Stimulated activated CD4-positive, alpha-beta T cell treated with anti-CD3 and anti-CD28 coated beads, Interleukin-1b, Interleukin-23, amount 100 ng/mL, for 48 hours (primary cell): ENCODE results near the gene INHA.

Experiments used
- DNase-seq: peaks from one replicate; pipeline ENCODE4 v3.0.0-alpha.2; 2020

The INHA gene

DNA sequence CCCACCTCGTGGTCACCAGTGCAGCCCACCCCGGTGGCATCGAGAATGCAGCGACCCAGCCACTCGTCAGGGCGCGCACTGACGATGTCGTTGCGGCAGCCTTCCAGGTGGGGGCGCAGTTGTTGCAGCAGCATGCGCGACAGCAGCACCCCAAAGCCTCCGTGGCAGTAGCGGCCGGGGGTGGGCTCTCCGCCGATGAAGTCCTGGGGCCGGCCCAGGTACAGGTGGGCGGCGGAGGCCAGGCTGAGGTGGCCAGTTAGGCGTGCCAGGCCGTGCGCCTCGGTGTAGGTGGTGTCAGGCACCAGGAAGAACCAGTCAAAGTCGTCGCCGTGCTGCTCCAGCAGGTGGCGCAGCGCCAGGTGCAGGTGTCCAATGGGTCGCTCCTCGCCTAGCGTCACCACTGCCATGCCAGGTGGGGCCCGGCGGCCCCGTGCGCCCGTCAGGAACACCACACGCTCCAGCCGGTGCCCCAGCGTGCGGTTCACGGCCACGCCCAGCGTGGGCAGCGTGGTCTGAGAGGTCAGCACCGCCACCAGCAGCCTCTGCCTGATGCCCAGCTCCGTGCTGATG, 30.4 kb upstream of the INHA start:
- peak; percentile 86 for DNase-seq

DNA sequence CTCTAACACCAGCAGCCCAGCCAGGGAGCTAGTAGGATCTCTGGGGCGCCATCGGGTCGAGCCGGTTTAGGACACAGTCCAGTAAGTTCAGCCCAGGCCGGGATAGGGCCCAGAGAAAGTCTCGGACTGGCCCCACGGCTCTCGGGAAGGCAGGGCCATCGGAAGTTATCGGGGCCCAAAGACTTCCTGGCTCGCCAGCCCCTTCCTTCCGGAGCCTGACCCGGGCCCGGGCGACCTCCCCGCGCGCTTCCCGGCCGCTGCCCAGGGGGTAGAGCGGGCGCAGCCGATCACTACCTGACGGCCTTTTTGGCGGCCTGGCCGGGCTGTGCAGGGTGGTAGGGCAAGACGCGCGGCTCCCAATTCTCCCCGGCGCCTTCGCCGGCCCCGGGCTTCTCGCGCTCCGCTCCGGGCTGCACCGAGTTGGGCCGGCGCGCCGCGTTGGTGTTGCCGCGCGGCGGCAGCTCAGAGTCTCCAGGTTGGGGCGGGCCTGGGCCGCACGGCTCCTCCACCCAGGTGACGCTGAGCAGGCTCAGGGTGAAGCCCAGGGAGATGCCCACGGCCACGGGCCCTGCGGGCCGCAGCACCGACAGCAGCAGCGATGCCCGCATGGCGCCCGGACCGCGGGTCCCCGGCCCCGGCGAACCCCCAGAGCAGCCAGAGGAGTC, 29.0 kb upstream of the INHA start:
- DNase-seq, result no peak

DNA sequence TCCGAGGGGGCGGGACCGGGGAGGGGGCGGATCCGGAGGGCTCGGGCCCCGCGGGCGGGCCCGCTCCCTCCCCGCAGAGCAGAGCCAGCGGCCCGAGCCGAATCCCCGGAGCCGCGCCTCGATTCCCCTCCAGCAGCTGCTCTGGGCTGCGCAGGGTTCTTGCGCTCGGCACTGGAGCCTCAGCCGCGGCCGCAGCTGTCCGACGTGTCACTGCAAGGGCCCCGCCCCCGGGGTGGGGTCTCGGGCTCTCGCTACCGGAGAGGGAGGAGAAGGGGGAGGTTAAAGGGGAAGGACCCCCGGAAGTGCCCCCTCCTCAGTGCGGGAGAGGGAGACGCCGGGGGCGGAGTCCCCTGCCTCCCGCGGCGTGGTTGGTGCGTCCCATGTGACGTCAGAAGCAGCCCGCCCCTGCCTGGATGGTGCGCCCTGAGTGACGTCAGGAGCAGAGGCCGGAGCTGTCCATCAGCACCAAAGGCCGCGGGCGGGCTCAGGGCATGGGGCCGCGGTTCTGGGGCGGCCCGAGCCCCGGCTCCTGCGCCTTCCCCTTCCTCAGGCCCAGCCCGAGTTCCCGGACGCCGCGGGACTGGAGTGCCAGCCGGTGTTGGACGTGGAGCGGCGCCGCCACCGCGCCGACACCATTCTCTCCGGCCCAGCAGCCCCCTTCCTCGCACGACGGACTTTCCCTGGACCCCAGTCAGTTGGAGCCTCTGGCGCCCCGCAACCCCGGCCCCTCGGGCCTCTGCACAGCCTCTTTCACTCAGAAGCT, 28.3 kb upstream of the INHA start, which contains the start of the genes CHPF and TMEM198:
Gene CHPF, minus strand, starts transcription at position 214 of the 763 bp plus-strand sequence. CDS start 271 bp downstream, outside the sequence.
Gene TMEM198, plus strand, starts transcription at position 433 of the 763 bp plus-strand sequence. CDS start 700 bp downstream, outside the sequence.
- peak; percentile 97 for DNase-seq

DNA sequence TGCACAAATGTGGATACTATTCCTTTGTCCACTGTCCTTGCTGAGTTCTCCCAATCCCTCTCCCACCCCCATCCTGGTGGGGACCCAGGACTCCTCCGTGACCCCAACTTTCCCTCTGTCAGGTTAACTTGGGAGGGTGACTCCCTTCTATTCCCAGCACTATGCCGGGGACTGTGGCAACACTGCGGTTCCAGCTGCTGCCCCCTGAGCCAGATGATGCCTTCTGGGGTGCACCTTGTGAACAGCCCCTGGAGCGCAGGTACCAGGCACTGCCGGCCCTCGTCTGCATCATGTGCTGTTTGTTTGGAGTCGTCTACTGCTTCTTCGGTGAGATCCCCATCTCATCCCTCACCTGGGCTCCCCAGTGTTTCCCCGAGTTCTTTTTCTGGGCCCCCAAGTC, 27.5 kb upstream of the INHA start:
- DNase-seq, result no peak

DNA sequence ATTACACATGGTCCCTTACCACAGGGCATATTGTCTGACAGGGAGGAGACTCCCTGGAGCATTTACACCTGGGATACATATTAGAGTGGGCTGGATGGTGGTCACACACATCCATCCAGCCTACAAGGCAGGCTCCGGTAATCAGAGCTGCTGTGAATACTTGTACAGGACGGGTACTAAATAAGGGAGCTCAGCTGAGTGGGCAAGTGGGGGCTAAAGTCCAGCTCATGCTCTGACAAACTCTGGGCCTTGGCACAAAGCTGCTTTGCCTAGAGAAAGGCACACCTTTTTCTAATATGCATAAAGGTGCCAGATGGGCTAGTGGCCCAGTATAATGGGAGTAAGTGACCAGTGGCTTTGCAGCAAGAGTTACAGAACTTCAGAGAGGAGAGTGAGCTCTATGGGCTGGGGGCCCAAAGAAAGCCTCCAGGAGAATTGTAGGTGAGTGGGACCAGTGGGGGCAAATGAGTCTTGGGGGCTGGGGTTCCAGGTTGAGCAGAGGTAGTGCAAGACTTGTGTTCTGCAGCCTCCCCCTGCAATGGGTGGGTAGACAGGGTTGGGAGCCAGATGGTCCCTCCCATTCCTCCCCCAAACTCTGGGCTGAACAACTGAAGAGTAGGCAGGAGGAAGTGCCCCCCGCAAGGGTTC, 26.7 kb upstream of the INHA start:
- no peak for DNase-seq

DNA sequence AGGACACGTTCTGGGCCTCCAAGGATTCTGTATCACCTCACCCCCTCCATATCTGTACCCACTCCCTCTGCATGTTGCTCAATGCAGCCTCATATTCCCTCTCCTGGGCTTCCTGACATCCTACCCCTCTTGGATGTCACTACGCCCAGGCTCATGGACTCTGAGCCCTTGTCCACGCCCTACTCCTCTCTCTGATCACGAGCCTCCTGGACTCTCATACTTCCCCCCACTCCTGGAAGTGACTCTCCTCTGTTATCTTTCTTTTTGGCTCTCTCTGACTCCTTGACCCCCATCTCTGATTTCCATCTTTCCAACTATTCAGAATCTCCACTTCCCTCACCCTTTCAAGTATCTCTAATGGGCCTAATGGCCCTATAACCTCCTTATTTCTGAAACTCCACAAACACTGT, 26.2 kb upstream of the INHA start:
- DNase-seq, result no peak

DNA sequence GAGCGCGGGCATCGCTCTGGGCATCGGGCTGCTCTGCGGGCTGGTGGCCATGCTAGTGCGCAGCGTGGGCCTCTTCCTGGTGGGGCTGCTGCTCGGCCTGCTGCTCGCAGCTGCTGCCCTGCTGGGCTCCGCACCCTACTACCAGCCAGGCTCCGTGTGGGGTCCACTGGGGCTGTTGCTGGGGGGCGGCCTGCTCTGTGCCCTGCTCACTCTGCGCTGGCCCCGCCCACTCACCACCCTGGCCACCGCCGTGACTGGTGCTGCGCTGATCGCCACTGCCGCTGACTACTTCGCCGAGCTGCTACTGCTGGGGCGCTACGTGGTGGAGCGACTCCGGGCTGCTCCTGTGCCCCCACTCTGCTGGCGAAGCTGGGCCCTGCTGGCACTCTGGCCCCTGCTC, 24.5 kb upstream of the INHA start:
- DNase-seq, result no peak

DNA sequence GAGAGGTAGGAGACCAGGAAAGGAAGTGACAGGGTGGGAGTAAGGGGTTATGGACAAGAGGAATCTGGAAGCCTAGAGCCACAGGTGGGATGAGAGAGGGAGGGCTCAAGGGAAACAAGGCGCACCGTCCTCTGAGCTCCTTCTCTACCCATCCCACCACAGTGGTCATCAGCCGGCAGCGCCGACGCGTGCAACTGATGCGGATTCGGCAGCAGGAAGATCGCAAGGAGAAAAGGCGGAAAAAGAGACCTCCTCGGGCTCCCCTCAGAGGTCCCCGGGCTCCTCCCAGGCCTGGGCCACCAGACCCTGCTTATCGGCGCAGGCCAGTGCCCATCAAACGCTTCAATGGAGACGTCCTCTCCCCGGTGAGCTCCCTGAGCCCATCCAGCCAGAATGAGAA, 23.1 kb upstream of the INHA start:
- DNase-seq, result no peak

DNA sequence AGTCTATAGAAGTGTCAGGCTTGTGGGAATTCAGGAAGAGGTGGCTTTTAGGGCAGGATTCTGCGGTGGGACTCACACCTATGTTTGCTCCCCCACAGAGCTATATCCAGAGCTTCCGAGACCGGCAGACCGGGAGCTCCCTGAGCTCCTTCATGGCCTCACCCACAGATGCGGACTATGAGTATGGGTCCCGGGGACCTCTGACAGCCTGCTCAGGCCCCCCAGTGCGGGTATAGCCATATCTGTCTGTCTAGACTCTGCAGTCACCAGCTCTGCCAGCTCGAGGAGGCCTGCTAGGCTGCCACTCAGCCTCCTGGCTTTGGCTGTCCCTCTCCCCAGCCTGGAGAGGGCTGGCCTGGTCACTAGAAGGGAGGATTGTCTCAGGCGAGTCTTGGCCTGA, 22.5 kb upstream of the INHA start:
- no peak for DNase-seq

DNA sequence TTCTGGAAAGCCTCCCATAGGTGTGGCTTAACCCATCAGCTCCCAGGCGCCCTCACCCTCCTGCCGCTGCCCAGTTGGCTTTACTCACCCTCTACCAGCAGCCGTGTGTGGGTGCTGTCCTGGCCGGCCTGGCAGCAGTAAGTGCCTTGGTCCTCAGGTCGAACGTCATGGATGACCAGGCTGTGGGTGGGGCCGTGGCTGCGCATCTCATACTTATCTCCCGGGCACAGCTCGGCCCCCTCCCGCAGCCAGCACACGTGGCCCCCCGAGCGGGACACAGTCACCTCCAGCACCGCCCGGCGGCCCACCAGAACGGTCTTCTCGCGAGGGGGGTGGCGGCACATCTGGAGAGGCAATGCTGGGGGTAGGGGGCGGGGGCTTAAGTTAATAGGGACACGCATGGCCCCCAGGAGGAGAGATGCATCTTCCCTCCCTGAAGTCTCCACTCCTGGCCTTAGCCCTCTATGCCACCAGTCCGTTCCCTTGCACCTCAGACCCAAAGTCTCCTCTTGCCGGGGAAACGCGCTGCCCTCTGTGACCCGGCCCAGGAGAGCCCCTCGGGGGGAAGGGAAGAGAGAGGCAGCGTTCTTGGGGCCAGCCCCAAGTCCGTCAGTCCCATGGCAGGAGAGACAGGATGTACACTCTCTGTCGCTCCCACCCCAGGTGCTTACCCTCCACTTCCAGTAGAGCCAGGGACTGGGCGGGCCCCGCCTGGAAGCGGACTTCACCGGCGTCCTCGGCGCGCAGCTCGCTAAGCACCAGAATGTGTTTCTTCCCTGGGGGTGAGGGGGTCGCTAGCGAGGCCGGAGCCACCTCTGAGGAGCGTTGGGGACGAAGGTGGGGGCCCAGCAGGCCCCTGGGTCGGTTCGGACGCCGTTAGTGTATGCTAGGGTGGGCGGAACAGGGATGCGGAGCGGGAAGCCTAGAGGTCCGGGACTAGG, 20.4 kb upstream of the INHA start:
- DNase-seq, result no peak

DNA sequence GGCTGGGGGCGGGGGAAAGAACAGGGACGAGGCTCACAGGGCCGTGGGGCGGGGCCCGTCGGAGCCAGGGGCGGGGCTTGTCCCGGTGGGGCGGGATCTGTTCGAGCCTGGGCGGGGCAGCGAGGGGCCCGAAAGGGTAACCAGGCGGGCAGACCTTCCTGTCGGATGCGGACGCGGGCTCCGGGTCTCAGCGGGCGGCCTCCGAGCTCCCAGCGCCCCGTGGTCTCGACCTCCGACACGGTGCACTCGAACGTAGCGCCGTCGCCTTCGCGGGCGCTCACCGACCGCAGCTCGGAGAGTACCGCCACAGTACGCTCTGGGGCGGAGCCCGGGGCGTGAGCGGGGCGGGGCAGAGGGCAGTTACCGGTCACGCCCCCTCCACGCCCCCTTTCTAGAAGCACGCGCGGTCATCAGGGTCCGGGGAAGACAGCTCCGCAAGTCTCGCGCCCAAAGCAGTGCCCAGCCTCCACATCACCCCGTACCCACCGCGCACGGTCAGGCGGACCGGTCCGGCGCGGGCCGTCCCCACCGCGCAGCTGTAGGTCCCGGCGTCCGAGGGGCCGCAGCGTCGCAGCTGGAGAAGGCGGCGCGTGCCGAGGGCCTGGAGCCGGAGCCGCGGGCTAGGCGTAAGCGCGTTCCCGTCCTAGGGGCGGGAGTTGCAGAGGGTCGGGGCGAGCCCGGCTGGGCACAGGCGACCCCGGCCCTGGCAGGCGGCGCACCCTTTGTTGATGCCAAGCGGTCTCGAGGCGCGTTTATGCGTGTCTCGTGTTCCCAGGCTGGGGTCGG, 19.5 kb upstream of the INHA start:
- peak; percentile 77 for DNase-seq

DNA sequence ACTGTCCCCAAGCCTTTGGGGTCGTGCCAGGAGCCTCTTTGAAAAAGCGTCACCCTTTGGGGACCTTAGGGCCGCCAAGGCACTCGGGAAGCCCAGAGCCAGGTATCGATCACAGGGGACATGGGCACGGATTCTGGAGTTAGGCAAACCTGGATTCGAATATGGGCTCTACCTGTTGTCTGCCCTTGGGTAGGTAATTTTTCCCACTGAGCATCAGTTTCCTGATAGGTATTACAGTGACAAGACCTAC, 19.0 kb upstream of the INHA start:
- no peak for DNase-seq

DNA sequence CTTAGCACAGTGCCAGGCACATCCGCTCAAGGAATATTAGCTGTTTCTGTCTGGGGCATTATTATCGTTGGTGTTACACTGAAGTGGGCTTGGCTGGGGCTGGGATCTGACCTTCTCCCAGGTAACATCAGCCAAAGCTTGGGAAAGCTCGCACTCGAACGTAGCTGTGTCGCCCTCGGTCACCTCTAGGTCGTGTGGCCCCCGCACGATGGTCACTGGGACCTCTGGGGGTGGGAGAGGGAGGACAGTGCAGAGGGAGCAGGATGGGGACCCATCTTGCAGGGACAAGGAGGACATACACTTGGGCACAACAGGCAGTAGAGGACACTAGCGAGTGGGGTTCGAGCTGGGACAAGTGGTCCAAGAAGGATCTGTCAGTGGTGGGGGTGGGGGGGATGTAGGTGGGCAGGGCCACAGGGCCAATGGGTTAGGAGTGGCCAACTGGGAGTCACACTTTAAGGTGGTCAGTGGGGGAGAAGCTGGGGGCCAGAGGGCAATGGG, 18.6 kb upstream of the INHA start:
- no peak for DNase-seq

DNA sequence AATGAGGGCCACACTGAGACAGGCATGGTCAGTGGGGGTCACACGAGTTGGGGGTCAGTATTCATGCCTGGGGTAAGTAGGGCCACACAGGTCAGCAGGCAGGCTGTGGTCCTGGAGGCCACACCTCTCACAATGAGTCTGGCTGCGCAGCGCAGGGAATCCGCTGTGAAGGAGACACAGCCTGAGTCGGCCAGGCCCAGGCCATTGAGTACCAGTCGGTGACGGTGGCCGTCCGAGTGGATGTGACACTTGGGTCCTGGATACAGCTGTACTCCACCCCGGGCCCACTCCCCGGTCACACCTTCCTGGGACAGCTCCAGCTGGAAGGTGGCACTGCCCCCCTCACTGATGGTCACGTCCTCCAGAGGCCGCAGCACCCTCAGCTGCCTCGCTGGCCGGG, 17.8 kb upstream of the INHA start:
- no peak for DNase-seq

DNA sequence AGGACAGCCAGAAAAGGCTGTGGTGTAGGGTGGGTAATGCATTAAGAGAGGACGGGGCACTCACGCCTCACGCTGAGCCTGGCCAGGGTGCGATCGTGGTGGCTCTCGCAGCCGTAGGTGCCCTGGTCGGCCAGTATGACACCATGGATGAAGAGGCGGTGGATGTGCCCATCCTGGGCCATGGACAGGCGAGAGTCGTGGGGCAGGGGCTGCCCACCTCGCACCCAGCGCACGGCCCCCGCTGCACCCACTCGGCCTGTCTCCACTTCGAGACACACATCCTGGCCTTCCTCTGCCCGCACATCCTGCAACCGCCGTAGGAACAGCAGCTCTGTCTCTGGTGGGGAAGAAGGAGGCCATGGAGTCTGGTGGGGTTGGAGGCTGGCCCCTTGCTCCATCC, 16.2 kb upstream of the INHA start:
- no peak for DNase-seq

DNA sequence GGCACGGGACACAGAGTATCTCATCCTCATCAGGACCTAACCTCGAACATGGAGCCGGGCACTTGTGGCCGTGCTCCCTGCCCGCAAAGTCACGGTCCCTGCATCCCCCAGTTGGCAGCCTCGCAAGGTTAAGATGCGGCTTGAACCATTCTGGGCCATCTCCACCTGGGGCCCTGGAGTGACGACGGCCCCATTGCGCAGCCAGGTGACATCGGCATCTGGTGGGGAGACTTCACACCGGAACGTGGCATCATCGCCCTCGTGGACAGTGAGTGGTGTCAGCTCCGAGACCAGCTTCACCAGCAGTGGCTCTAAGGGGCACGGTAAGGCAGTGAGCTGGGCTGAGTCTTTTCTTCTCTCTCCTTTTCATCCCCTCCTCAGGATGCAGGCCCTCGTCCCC, 15.7 kb upstream of the INHA start:
- DNase-seq, result no peak

DNA sequence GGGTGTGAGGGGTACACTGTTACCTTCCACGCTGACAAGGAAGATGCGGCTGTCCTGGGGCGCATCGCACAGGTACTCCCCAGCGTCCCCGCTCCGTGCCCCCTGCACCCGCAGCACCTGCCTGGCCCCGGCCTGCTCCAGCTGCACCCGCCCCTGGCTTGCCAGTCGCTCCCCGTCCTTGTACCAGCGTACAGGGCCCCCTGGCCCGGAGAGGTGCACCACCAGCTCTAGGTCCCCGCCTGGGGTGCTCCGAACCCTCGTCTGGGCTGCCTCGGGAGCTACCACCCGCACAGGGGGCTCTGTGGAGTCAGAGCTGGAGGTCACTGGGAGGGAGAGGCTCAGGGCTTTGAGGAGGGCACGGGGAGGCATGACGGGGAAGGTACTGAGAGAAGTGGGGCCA, 14.8 kb upstream of the INHA start:
- DNase-seq, result no peak

DNA sequence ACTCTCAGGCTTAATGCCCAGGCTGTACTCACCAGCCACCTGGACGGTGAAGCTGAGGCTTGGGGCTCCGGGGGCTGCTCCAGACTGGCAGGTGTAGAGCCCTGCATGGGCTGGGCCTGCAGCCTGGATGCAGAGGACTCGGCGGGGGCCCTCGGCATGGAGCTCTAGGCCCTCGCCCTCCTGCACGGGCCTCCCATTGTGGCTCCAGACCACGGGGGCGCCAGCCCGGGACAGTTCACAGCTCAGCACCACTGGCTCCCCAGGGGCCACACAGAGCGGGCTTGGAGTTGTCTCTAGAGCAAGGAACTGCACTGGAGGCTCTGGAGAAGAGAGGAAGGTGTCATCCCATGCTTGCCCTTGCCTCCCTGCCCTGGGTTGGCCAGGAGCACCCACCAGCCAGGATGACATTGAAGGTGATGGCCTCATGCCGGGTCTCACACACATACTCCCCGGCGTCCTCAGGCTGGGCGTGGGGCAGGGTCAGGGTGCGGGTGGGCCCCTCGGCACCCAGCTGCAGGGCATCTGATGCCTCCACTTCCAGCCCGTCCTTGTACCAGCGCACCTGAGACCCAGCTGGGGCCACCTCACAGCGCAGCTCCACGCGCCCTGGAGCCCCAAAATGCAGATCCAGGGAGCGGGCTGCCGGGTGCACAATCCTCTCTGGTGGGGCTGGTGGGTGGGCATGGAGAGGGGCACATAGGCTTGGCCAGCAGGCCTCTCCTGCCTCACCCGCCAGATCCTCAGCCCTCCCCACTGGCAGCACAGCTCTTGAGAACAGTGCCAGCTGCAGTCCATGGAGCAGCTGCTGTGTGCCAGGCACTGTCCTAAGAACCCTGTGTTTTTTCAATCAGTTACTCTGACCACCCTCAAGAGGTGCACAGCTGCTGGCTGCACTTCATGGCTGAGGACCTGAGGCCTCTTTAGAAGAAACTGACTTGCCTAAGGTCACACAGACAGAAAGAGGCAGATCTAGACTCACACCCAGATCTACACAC, 14.0 kb upstream of the INHA start:
- DNase-seq, result no peak

DNA sequence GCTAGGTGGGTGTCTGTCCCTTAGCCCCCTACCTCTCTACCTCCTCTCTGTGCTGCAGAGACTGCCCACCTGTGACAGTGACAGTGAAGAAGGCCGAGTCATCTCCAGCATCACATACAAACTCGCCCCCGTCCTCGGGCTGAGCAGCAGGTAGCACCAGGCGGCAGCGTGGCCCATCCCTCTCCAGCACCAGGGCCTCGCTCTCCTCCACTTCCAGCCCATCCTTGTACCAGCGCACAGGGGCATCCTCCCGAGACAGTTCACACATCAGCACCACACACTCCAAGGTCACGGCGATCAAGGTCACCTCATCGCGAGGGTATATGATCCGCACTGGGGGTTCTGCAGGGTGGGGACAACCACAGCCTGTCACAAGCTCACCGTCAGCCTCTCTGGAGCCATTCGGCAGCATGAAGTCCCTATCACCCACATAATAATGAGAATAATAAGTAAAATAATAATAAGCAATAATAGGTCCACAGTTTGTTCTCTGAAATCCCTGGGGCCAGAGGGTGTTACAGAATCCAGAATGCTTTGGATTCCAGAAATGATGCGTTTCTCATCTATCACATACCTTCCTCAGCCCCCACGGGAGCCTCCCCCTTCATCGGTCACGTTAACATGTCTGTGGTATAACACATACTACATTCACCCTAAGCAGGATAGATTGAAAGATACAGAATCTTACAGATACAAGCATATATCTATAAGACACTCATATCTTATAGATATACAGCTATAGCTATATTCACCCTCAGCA, 12.8 kb upstream of the INHA start:
- no peak for DNase-seq
